Activated CD4-positive, CD25-positive, alpha-beta regulatory T cell treated with anti-CD3 and anti-CD28 coated beads, Interleukin-2, amount 50 U/mL, for 24 hours (primary cell): ENCODE data around the gene GNG12.

Experiments
- ATAC-seq, 2 donors: fragments of 150-1000 bp; cut with Tn5 transposase; one replicate each; pipeline ENCODE4 v1.10.0; 2021; ENCODE audit warnings: mild to moderate bottlenecking in 1 of 2, moderate library complexity in 1 of 2

Gene GNG12

GRCh38 chr1:67832737-67833601 lies at the start of gene GNG12:
TSS of gene GNG12 (minus strand) at chr1:67833467. CDS start at chr1:67707686, 125,781 bp downstream.
- ATAC-seq: peak; percentile 56 to 65

- no peak for ATAC-seq
Observed at GRCh38 chr1:67882196-67882958, 49.1 kb upstream of the GNG12 start.

- no peak for ATAC-seq
Observed at GRCh38 chr1:67880056-67880601, 46.9 kb upstream of the GNG12 start.

GRCh38 chr1:67879485-67879884 lies 46.2 kb upstream of the GNG12 start:
- ATAC-seq: no peak

GRCh38 chr1:67874501-67875111 lies 41.3 kb upstream of the GNG12 start:
- ATAC-seq: no peak

GRCh38 chr1:67869233-67869632 lies 36.0 kb upstream of the GNG12 start:
- no peak for ATAC-seq

- no peak for ATAC-seq
Observed at GRCh38 chr1:67863637-67864036, 30.4 kb upstream of the GNG12 start.

- no peak for ATAC-seq
Observed at GRCh38 chr1:67862685-67863084, 29.4 kb upstream of the GNG12 start.

- ATAC-seq: no peak
Observed at GRCh38 chr1:67861856-67862516, 28.7 kb upstream of the GNG12 start.

GRCh38 chr1:67860776-67861175 lies 27.5 kb upstream of the GNG12 start:
- no peak for ATAC-seq

- ATAC-seq: no peak
Observed at GRCh38 chr1:67856921-67857320, 23.7 kb upstream of the GNG12 start.

- ATAC-seq: no peak
Observed at GRCh38 chr1:67855961-67856360, 22.7 kb upstream of the GNG12 start.

GRCh38 chr1:67855444-67855843 lies 22.2 kb upstream of the GNG12 start:
- no peak for ATAC-seq

- ATAC-seq: no peak
Observed at GRCh38 chr1:67853704-67854103, 20.4 kb upstream of the GNG12 start.

- no peak for ATAC-seq
Observed at GRCh38 chr1:67851800-67852199, 18.5 kb upstream of the GNG12 start.

- no peak for ATAC-seq
Observed at GRCh38 chr1:67850611-67851075, 17.4 kb upstream of the GNG12 start.

GRCh38 chr1:67850151-67850551 lies 16.9 kb upstream of the GNG12 start:
- ATAC-seq: no peak

GRCh38 chr1:67847466-67847865 lies 14.2 kb upstream of the GNG12 start:
- no peak for ATAC-seq

- ATAC-seq: no peak
Observed at GRCh38 chr1:67846538-67846937, 13.3 kb upstream of the GNG12 start.

- no peak for ATAC-seq
Observed at GRCh38 chr1:67844988-67845387, 11.7 kb upstream of the GNG12 start.

- no peak for ATAC-seq
Observed at GRCh38 chr1:67843746-67844145, 10.5 kb upstream of the GNG12 start.

GRCh38 chr1:67843331-67843730 lies 10.1 kb upstream of the GNG12 start:
- ATAC-seq: no peak

- ATAC-seq: no peak
Observed at GRCh38 chr1:67840449-67840848, 7.2 kb upstream of the GNG12 start.
